NCI-H1417 (cell line): ENCODE results near the gene GRIK1.
"Not testable (repeated sequence)": the region's sequence is repeated elsewhere in the genome, so short reads cannot be mapped to it uniquely, and the experiment has no call there.

Experiments
- DNase-seq, 3 experiments: peaks; one replicate each; lab custom pipeline; 2025; lab: John Stamatoyannopoulos, UW

Gene GRIK1

DNA sequence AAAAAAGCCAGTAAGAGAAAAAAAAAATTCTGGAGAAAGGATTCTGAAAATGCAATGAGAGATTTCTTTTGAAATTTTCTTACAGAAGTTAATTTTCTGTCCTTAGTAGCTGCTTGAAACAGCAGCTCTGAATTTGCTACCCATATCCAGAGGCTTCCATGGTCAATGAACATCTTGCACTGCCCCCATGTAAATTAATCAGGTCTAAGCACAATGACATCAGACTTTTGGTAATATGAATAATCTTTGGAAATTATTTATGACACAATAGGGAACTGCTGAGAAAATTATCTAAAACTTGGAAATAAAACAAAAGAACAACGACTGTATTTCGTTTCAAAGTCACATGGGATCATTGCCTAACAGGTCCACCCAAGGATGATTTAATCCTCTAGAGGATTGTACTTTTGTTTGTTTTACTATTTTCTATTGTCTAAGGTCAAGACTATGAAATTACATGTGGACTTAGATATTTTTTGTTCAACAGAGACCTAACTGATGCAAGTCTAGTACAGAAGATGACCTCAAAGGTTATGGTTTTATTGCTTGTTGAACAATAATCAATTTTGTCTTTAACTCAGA, 328.9 kb downstream of the GRIK1 start:
- no peak for DNase-seq

DNA sequence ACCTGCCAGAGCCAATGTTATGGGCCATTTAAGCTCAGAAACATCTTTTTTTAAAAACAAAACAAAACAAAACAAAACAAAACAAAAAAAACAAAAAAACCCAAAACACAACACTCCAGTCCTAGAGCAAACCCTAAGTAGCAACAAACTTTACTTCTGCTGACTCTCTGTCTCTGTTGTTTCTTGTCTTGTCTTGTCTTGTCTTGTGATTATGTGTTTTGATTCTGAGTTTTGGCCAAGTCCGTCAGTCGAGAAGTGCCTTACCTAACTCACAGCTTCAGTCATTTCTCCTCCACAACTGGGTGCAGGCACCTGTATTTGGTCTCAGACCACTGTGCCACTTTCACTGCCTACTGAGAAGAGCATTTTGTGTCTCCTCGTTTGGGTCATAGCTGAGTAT, 333.2 kb downstream of the GRIK1 start:
- no peak for DNase-seq

DNA sequence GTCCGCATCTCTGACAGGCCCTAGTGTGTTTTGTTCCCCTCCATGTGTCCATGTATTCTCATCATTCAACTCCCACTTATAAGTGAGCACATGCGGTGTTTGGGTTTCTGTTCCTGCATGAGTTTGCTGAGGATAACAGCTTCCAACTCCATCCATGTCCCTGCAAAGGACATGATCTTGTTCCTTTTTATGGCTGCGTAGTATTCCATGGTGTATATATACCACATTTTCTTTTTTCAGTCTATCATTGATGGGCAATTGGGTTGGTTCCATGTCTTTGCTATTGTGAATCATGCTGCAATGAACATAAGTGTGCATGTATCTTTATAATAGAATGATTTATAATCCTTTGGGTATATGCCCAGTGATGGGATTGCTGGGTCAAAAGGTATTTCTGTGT, 334.6 kb downstream of the GRIK1 start:
- DNase-seq: not testable (repeated sequence)

- no peak for DNase-seq
These were observed 335.7 kb downstream of the GRIK1 start for GRCh38 chr21:29604076-29604475.

GRCh38 chr21:29601047-29601446, 338.7 kb downstream of the GRIK1 start:
- DNase-seq: peak in 1 of 3 experiments; percentile 12

GRCh38 chr21:29586696-29587095, 353.1 kb downstream of the GRIK1 start:
- DNase-seq: no peak

DNA sequence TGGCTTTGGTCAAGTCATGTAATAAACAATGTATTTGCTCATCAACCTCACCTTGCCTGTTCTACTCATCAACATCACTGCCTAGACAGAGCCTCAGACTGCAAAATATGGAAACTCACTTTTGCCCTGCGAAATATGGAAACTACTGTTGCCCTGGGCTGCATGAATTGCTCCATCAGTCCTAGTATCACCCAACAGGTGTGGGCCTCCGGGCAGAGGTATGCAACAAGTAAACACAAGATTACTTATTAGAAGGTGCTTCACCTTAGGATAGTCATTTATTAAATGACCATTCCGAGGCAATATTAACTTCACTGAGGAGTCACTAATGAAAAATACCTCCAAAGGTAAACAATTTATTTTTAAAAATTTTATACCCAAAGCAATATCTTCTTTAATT, 354.3 kb downstream of the GRIK1 start:
- DNase-seq: no peak

GRCh38 chr21:29583424-29583924, 356.3 kb downstream of the GRIK1 start:
- no peak for DNase-seq

DNA sequence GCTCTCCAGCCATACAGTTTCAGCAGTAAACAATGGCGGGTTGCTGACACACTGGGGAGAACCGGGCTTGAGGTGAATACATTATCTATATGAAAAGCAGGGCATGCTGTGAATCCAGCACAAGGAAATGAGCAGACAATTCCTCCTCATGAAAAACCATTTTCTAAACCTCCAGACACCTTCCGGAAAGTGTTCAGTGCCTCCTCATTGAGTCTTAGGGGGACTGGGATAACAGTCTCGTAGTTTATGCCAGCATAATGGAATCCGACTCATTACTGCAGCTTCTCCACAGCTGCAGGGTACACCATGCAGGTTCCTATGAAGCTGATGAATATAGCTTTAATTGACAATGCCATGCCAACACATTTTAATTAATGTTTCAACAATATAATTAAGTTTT, 356.9 kb downstream of the GRIK1 start:
- no peak for DNase-seq

DNA sequence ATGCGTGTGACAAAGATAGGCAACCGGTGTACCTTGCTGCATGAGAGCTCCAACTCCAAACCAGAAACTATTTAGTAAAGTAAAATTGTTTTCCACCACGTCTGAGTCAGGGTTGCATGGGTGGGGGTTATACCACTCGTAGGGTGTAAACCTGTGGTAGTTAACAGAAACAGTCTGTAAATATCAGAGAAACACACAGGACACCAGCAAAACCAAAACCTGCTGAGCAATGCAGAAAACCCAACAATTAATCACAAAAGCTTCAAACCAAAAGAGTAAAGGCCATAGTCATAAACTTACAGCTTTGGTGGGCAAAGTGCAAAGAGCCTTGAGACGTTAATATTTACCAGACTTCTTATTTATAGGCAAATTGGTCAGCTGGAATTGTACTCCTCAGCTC, 358.4 kb downstream of the GRIK1 start:
- DNase-seq: no peak

GRCh38 chr21:29580732-29581285, 359.0 kb downstream of the GRIK1 start:
- DNase-seq: no peak

DNA sequence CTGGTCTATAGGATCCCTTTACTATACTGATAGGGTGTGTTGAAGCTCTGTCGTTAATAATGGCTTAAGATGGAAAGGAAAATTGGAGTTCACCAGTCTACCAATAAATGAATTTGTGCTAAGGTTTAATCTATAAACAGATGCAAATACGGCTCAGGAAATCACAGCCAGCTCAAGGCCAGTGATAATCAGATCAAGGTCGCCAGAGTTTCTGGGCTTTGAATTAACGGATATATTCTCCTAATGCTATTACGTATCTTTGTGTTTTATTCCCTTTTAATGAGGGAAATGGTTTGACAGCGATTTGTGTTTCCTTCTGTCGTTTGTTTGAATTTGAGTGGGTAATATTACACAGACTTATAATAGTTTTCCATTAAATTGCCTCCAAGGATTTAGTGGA, 361.5 kb downstream of the GRIK1 start:
- DNase-seq: no peak

DNA sequence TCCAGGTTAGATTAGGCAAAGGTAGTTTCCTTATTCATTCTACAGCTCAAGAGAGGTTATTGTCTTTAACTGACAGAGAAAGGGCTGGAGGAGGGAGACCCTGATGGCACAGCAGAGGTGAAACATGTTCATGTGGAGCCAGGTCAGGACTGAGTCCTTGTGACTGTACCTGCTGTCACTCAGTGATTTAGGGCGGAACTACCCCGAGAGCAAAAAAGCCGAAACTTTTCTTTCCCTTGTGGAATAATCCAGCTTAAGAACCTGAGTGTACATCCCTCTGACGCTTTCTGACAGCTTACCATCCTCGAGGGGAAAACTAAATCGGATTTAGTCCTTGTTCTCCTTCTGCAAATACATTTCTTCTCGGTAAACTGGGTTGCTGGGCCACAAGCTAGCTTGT, 367.8 kb downstream of the GRIK1 start:
- DNase-seq: no peak

DNA sequence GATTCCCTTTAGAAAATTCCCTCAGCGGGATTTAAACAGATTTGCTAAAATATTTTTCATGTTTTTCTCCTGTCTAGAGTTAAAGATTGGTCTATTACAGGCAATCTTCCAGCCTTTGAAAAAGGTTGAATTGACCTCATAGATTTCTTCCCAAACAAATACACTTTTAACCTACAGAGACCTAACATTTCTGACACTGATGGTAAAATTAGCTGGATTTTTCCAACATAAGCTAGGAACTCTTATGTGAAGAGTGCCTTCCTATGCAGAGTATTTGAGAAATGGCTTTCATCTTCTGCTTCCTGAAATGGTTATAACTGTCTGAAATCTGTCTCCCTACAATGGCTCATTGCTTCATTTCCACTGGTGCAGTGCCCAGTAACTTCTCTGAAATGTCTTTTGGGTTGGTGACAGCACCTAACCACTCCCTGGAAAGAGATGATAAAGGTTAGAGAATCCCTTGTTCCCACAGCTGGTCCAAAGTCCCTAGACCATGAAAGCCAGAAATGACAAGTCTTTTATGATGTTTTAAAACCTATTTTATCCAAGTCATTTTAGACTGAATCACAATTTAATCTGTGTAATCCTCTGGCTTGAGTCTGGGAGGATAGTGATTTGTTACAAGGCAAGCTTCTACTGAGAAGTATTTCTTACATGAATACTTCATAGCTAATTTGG, 371.6 kb downstream of the GRIK1 start:
- DNase-seq: no peak

DNA sequence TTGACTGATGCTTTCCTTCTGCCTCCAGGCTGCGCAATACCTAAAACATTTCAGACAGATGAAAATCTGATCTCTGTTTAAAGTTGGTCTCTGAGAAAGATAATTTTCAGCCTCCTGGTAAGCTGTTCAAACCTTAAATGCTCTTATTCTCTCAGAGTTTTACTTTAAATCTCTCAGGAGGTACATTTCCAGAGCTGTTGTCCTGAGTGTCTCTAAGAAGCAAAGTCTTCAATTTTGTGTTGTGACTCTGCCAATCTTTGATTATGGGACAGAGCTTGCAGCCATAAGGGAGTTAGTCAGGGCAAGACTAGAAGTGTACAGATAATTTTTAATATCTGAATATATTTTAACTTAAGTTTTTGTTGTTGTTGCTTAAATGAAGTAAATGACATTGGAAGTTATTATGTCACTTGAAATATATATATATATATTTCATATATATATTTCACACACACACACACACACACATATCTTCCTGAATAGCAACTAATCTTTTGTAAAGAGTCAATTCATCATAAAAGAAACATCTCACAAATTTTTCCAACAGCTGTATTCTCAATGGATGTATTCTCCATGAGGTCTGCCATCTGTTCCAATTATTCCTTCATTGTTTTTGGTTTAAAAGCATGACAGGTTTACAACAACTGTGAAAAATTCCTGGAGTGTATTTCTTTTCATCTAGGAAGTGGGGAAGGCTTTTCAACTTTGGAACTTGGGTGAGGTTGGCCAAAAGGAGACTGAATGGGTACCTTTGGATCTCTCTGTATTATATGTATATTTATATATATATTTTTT, 381.7 kb downstream of the GRIK1 start:
- DNase-seq: peak in 1 of 3 experiments; percentile 22

DNA sequence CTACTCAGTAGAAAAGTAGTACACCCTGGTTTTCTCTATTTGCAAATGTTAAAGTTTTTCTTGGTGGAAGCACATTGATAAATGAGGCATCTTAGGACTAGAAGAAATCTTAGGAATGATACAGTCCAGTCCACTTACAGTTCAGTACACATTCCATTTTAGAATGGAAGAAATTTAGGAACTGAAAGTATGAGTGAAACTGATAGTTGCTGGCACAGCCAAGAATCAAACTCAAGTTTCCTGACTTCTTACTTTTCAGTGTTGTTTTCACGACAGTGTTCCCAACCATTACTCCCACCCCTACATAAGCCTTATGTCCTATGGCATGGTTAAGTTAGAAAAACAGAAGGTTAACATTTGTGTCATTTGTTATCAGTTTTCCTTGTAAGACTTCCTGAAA, 382.6 kb downstream of the GRIK1 start:
- no peak for DNase-seq

DNA sequence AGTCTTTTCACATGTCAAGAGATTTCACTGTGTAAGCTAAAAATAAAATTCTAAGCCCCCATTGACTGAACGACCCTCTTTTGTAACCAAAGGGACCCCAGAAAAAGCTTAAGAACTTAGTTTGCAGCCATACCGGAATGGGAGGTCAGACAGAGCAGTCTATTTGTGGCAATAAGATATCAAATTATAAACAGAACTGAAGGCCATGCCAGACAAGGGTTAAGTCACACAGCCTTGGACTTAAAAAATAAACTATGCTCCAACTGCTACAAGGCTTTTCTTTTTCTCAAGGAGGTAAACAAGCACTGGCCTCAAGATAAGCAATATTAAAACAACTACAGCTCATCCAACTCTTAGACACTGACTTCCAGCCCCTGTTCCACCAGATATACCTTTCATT, 384.2 kb downstream of the GRIK1 start:
- DNase-seq: no peak

DNA sequence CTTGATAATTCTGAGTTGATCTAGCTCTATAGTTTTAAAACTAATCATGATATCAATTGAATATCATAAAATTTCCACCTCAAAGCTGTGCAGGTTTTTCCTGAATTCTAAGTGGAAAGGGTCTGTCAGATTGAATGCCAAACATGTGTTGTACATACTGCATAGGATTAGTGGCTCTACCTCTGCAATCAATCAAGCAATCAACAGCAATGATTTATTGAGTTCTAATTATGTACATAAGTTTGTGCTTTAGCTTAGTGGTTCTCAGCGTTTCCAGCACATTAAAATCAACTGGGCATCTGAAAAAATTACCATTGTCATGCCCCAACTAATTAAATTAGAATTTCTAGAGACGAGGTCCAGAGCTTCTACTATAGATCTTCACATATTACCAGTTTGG, 389.6 kb downstream of the GRIK1 start:
- DNase-seq: peak in 1 of 3 experiments; percentile 18

DNA sequence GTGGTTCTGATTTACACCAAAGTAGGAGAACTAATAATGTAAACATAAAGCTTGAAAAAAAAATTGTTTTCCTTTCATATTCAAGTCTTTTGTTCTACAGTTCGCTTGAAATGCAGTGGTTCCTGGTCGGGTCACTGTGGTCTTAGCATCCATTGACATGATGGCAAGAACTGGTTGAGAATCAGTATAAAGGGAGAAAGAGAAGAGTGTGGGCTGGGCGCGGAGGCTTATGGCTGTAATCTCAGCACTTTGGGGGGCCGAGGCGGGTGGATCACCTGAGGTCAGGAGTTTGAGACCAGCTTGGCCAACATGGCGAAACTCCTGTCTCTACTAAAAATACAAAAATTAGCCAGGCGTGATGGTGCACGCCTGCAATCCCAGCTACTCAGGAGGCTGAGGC, 390.2 kb downstream of the GRIK1 start:
- DNase-seq: no peak

- no peak for DNase-seq
These were observed 391.8 kb downstream of the GRIK1 start for GRCh38 chr21:29547998-29548397.

- DNase-seq: no peak
These were observed 393.7 kb downstream of the GRIK1 start for GRCh38 chr21:29546071-29546470.

GRCh38 chr21:29540289-29540688, 399.5 kb downstream of the GRIK1 start:
- no peak for DNase-seq

DNA sequence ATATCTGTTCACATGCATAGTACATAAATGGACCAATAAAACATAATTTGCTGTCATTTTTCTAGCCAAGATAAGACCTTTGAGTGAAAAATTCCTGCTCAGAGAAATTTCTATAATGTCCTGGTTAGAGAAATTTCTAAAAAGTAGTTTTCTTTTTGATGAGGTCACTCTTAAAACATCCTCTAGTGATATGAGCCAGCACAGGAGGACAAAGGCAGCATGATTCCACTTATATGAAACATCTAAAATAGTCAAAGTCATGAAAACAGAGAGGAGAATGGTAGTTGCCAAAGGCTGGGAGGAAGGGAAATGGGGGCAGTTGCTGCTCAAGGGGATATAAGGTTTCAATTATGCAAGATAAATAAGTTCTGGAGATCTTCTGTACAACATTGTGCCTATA, 401.7 kb downstream of the GRIK1 start:
- no peak for DNase-seq
